ENCODE results near the gene ARRB1. TPM values are rescaled to one million over a fixed set of nuclear protein-coding genes. Genes with fewer than 3 reads are reported as not detected.

Gene ARRB1
- total RNA-seq, 4 donors from 2014 or later: 34.7 to 75.0 (median 58.1) TPM

DNA sequence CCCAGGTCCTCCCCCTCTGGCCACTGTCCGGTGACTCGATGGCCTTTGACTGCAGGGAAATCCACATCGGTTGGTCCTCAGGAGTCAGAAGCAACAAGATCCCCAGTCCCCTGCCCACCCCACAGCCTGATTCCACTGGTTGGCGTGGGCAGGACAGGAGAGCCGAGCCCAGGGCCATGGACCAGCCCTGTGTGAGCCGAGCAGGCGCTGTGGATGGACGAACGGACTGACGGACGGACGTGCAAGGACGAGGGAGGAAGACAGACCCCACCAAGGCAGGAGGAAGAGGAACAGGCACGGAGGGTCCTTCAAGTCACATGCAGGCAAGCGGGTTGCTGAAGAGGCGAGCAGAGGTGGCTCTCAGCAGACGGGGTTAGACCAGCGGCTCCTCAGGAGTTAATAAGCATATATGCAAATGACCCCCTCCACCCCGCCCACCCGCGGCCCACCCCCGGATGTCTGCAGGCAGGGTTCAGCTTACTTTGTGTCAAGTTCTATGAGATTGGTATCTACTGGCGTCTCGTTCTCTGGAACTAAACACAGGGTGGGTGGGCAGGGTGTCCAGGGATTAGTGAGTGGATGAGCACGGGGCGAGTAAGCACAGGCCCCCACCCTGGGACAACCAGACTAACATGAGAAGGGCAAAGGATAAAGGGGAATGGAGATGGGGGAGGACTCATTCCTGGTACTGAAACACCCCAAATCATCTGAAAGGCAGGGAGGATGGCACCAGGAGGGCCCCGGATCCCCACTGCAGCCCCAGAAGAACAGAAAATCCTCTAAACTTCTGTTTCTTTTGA, 84.1 kb downstream of the ARRB1 start:
- TF ChIP-seq, protein P1, sequence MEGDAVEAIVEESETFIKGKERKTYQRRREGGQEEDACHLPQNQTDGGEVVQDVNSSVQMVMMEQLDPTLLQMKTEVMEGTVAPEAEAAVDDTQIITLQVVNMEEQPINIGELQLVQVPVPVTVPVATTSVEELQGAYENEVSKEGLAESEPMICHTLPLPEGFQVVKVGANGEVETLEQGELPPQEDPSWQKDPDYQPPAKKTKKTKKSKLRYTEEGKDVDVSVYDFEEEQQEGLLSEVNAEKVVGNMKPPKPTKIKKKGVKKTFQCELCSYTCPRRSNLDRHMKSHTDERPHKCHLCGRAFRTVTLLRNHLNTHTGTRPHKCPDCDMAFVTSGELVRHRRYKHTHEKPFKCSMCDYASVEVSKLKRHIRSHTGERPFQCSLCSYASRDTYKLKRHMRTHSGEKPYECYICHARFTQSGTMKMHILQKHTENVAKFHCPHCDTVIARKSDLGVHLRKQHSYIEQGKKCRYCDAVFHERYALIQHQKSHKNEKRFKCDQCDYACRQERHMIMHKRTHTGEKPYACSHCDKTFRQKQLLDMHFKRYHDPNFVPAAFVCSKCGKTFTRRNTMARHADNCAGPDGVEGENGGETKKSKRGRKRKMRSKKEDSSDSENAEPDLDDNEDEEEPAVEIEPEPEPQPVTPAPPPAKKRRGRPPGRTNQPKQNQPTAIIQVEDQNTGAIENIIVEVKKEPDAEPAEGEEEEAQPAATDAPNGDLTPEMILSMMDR (IDR thresholded peaks at IDR 0.05): no peak
- DNase-seq (ENCODE audit: low spot score): no peak
- ATAC-seq (ENCODE audit: low FRiP score): no peak

DNA sequence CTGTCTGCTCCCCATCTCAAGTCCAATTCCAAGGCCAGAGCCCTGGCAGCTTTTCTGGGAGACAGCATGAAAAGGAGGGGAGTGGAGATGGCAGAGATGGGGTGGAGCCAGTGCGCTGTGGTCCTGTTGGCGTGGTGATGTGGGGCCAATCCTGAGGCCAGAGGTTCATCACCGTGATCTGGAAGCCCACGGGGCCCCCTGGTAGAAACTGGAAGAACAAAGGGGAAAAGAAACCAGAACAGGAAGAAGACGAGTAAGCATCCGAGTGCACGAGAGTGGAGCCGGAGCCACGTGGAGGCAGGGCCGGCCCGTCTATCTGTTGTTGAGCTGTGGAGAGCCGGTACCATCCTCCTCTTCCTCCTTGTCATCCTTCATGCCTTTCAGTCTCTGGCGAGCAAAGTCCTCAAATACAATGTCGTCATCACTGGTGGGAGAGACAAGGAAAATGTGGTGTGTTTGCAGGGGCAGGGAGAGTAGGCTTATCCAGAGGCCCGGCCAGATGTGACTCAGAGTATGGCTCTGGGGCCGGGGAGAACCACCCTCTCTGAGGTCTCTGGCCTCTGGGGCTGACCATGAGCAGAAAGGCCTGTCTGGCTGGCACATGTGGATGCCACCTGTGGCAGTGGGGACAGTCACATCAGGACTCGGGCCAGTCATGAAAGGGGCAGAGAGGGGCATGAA, 85.5 kb downstream of the ARRB1 start:
- TF ChIP-seq, protein P1 (IDR thresholded peaks at IDR 0.05): no peak
- DNase-seq (ENCODE audit: low spot score): no peak
- no peak for ATAC-seq (ENCODE audit: low FRiP score)

DNA sequence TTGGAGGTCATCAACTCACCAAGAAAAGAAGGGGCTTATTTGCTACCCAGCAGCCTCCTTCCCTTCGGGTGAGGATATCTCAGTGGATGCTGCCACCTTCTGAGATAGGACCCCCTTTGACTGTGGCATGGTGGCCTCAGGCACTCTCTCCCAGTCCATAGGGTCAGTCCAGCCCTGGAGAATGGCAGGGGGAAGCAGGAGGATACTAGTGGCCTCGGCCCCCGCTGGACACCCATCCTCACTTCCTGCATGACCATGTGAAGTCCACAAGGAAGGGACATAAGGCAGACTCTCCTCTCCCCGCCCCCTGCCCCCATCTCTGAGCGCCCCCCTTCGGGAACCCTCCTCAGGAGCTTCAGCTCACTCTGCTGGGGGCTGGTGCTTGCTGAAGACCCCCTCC, 86.5 kb downstream of the ARRB1 start:
- TF ChIP-seq, protein P1 (IDR thresholded peaks at IDR 0.05): no peak
- DNase-seq (ENCODE audit: low spot score) (no peak), ATAC-seq (ENCODE audit: low FRiP score) (no peak)

DNA sequence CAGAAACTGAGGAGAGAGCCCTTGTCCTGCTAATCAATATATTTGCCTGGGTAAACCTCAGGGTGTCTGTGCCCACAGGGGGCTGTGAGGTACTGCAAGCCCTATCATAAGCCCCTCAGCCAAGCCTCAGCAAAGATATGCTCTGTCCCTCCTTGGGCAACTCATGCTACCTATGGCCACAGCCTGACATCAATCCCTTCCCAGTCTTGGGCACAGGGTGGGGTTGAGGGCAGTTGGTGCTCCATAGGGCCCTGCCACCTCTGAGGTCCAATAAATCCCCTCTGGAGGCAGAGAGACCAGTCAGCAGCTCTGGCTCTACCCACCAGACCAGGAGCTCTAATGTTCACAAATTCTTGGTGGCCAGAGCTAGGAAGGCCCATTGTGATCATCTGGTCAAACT, 87.1 kb downstream of the ARRB1 start:
- ATAC-seq (ENCODE audit: low FRiP score) (no peak), DNase-seq (ENCODE audit: low spot score) (no peak)
- TF ChIP-seq, protein P1 (IDR thresholded peaks at IDR 0.05): no peak

DNA sequence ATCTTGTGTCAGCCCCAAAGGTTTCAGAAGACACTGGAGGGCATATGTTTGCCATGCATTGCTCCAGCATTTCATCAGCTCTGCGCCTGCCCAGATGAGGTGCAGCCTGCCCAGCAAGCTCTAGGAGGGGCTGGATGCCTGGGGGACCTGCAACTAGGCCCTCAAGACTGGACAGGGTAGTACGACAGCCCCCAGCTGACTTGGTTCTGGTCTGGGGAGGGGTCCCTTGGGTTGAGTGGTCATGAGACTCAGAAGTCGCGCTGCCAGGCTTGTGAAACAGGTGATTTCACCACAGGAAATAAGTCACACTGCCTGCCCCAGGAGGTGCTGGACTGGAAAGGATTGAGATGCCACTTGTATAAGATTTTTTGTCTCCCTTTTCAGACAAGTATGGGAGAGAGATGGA, 87.5 kb downstream of the ARRB1 start:
- ATAC-seq (ENCODE audit: low FRiP score) (no peak), DNase-seq (ENCODE audit: low spot score) (no peak)
- TF ChIP-seq, protein P1 (IDR thresholded peaks at IDR 0.05): no peak

DNA sequence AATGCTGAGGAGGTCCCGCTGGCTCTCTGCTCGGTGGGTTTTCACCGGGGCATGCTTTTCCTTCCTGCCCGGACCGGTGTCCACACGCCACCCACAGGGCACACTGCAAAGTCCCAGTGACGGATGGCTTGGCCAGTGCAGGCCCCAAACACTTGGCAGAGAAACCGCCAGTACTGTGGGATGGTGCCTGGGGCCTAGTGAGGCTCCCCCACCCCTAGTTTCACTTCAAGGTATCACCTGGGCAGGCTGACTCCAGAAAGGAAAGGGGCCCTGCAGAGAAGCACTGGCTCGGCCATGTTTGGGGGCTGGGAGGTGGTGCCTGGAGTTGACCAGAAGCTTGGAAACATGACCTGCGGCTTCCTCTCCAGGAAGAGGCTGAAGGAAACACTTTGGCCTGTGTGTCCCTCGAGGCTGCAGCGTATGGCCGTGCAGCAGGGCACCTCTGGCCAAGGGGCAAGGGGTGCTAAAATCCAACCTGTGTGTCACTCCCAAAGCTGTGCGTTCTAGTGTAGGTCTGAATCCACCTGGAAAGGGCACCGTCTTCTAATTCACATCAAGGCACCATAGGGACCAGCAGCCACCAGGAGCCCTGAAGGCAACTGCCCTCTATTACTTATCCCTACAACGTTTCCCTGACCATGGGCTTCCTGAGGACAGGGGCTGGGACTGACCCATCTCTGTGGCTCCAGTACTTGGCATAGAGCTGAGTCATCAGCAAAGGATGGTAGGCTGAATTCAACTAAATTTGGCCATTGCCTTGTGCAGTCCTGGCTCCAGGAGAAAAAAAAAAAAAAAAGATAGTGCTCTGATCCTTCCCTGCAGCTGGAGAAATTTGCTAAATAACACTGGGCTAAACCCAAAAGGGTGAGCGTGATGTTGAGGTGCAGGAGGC, 88.3 kb downstream of the ARRB1 start:
- TF ChIP-seq, protein P1 (IDR thresholded peaks at IDR 0.05): no peak
- DNase-seq (ENCODE audit: low spot score) (no peak), ATAC-seq (ENCODE audit: low FRiP score) (no peak)

Measured in omental fat pad (tissue), 4 donors.